Activated CD8-positive, alpha-beta memory T cell treated with anti-CD3 and anti-CD28 coated beads, Interleukin-2, amount 50 U/mL, for 1 hour (primary cell): ENCODE data around the gene LBHD2.
"Not testable (repeated sequence)": the region's sequence is repeated elsewhere in the genome, so short reads cannot be mapped to it uniquely, and the experiment has no call there.

Experiments used
- DNase-seq: peaks from one replicate; pipeline ENCODE4 v3.0.0-alpha.2; 2020; ENCODE audit errors: extremely low read depth

Gene LBHD2

DNA sequence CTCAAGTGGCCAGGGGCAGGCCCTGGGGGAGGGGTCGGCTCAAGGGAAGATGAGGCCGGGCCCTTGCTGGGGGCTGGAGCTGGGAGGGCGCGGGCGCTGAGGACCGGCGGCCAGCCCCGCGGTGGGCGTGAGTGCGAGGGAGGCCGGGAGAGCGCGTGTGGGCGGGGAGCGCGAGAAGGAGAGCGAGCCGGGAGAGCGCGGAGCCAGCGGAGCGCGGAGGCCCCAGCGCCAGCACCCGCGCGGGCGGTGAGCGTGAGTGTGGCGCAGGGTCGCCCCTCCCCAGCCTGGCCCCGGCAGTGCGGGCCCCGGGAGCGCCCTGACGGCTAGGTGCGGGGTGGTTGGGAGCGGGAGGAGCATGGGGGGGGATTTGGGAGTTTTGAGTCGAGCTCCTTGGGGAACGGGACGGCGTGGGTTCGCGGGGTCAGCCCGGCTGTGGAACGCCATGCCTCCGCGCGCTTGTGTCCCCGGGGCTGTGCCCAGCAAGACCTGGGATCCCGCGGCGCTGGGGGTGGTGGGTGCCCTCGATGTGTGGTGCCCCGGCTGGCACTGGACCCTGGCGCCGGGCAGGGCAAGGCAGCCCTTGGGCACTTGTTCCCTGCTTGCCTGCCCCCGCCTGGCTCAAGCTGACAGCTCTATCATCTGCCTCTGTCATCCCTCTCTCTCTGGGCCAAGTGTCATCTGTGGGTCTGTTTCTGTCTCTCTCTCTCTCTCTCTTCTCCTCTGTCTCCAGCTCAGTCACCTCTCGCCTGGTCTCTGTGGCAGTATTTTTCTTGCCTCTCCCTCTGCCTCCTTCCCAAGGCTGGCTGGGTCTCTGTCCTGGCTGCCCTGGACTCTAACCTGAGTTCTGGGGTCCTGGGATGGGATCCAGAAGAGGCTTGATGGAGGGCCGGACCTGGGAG, at the start of gene LBHD2:
Gene LBHD2 (plus strand): TSS at position 190 of the 899 bp plus-strand sequence. CDS start 1,803 bp downstream, outside the sequence.
- DNase-seq: no peak

- DNase-seq: no peak
Measured at GRCh38 chr14:103041464-103041863, 42.5 kb upstream of the LBHD2 start.

DNA sequence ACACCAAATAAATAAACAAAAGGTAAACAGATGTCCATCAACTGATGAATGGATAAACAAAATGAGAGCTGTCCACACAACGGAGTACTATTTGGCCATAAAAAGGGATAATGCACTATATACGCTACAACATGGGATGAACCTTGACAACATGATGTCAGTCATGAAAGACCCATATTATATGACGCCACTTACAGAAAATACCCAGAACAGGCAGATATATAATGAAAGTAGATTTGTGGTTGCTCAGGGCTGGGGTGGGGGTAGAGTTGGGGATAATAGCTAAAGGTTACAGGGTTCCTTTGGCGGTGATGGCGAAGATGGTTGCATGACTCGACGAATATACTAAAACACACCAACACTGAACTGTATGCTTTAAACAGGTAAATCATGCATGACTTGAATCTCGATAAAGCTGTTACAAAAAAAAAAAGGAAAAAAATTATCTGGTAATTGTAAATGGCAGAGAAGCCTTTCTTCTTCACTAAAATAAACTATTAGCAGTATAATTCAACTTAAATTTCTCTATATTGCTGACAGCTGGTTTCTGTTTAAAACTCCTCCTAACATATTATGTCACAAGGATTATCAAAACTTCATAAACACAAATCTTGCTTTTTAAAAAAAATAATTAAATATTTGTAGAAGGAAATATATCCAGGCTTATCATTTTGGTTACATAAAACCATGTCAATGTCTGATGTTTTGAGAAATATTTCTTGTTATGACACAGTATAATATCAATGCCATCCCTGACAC, 40.6 kb upstream of the LBHD2 start:
- no peak for DNase-seq

- DNase-seq: no peak
Measured at GRCh38 chr14:103045371-103045869, 38.6 kb upstream of the LBHD2 start.

GRCh38 chr14:103047453-103047852, 36.6 kb upstream of the LBHD2 start:
- not testable (repeated sequence) for DNase-seq

- no peak for DNase-seq
Measured at GRCh38 chr14:103050935-103051334, 33.1 kb upstream of the LBHD2 start.

DNA sequence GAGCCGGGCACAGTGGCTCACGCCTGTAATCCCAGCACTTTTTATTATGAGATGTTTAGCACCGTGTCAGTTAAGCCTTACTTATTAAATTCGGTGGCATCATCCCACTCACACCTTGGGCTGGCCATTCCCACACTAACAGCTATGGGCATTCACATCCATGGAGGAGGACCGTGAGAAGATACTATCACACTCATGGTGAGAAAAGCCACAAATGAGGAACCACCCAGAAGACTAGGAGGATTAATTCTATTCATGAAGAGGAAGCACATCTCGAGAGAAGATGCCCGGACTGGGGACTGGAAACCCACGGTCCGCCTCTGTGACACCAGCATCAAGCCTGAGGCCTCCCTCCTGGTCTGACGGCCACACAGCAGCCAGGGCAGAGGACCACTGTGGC, 31.6 kb upstream of the LBHD2 start:
- DNase-seq: no peak

- no peak for DNase-seq
Measured at GRCh38 chr14:103055695-103056094, 28.3 kb upstream of the LBHD2 start.

DNA sequence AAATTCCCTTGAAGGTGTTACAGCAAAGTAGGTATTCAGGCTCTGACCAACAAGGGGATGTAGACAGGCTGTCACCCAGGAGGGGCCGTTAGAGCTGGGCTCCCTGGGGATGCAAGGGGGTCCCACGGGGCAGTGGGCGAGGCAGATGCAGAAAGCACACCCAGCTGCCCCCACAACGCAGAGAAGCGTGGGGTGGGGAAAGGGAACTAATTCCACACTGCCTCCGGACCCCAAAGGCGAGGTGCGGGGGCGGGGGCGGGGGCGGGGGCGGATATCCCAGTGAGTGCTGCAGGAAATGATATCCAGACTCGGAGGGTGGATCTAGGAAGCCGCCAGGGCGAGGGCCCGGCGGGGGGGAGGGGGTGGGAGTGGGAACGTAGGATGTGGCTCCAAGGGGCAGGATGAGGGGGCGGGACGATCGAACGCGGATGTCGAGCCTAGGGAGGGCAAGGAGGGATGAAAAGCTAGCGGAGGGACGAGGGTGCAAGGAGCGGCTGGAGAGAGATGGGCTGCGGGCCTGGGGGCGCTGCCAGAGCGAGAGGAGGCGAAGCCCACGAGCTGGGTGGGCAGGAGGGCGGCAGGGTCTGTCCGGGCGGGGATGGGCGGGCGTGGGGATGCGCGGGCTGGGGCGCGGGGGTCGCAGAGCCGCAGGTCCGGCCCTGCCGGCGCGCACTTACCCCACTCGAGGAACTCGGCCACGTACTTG, 27.5 kb upstream of the LBHD2 start:
- no peak for DNase-seq

GRCh38 chr14:103057028-103057371, 27.0 kb upstream of the LBHD2 start:
- DNase-seq: no peak

DNA sequence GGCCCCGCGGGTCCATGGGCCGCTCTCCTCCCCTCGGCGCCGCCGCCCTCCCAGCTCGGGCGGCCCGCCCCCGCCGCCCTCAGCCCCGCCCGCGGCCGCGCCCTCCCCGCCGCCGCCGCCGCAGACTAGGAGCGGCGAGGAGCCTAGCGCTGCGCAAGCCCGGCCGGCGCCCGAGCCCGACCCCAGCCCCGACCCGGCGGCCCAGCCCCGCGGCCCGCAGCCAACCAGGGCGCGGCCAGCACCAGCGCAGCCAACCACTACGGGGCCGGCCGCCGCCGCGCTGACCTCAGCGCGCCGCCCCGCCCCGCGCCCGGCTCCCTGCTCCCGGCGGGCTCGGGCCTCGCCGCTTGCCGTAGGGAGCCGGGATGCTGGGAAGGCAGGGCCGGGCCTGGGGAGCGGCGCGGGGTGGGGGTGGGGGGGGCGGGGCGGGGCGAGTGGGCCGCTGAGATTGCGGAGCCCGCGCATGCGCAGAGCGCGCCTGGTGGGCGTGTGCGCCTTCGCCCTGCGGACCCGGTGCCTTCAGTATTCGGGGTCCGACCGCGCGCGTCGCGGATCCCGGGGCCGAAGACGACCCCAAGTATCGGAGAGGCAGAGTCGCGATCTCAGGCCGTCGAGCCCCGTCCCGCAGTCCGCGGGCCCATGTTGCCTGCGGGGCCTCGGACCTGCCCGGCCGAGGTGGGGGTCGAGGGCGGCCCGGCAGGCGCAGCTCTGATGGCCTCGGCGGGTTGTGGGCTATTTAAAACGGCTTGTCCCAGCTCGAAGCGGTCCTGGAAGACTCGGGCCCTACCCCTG, 26.4 kb upstream of the LBHD2 start, which contains the start of gene CDC42BPB:
Gene CDC42BPB (minus strand): TSS at position 178 of the 792 bp plus-strand sequence. CDS start 376 bp downstream, outside the sequence.
- DNase-seq: no peak

GRCh38 chr14:103058164-103059055, 25.6 kb upstream of the LBHD2 start:
- no peak for DNase-seq

DNA sequence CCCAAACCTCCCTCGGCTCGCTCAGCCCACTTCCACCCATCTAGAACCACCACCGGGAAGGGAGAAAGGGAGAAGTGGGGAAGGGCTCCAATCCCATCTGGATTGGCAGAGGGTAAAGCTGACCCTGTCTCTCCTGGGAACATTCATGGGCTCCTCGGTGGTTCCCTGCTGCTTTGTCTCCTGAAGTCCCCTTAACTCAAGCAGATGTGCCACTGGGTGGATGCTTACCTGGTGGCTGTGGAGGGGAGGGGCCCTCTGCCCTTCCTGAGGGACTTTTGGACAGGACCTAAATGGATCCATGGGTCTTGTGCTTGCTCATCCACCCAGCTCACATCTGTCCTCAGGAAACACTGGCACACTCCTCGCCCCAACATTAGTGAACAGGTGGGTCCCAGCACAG, 24.5 kb upstream of the LBHD2 start:
- DNase-seq: no peak

DNA sequence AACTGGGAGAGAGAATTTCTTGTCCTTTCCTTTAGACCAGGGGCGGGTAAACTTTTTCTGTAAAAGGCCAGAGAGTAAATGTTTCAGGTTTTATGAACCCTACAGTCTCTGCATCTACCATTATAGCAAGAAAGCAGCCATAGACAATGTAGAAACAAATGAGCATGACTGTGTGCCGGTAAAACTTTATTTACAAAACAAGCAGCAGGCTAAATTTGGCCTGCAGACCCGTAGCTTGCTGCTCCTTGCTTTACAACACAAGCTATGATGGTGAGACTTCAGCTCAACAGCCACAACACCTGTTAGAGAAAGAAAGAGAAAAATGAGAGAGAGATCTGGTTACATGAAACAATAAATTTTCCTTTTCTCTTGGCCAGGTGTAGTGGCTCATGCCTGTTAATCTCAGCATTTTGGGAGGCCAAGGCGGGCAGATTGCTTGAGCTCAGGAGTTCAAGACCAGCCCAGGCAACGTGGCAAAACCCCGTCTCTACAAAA, 22.5 kb upstream of the LBHD2 start:
- DNase-seq: no peak

DNA sequence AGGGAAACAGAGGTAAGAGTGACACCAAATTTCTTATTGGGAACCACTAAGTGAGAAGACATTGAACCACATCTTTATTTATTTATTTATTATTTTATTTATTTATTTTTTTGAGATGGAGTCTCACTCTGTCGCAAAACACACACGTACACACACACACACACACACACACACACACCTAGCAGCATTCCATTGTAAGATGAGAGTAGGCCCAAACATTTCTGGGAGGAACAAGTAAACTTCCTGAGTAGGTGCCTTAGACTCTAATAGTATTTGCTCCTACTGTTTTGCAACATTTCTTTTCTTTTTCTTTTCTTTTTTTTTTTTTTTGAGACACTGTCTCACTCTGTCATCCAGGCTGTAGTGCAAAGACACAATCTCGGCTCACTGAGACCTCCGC, 19.6 kb upstream of the LBHD2 start:
- DNase-seq: no peak

- DNase-seq: no peak
Measured at GRCh38 chr14:103064978-103065377, 19.0 kb upstream of the LBHD2 start.

DNA sequence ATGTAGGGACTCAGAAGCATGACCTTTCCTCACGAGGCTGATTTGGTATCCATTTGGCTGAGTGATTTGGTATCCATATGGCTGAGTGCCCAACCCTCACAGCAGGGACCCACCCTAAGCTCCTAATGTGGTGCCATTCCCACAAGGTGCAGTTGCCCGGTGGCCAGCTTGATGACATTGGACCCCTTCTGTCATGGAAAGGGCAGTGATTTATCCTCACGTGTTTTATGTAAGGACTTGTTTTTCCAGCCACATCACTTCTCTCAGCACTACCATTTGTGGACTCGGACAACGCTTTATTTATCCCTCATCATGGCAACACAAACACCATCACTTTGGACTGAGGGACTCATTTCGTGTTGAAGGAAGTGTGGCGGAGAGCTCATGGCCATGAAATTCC, 18.1 kb upstream of the LBHD2 start:
- DNase-seq: no peak

GRCh38 chr14:103066399-103066798, 17.6 kb upstream of the LBHD2 start:
- DNase-seq: no peak

GRCh38 chr14:103067231-103067954, 16.6 kb upstream of the LBHD2 start:
- DNase-seq: no peak
